Measurements from ENCODE around the gene PICK1. TPM values are rescaled to one million over a fixed set of nuclear protein-coding genes. Genes with fewer than 3 reads are reported as not detected.

Gene PICK1
- total and polyA plus RNA-seq, 2 of the 4 experiments (the other 2 are of a cell fraction) = 16.5 to 21.0 TPM

DNA sequence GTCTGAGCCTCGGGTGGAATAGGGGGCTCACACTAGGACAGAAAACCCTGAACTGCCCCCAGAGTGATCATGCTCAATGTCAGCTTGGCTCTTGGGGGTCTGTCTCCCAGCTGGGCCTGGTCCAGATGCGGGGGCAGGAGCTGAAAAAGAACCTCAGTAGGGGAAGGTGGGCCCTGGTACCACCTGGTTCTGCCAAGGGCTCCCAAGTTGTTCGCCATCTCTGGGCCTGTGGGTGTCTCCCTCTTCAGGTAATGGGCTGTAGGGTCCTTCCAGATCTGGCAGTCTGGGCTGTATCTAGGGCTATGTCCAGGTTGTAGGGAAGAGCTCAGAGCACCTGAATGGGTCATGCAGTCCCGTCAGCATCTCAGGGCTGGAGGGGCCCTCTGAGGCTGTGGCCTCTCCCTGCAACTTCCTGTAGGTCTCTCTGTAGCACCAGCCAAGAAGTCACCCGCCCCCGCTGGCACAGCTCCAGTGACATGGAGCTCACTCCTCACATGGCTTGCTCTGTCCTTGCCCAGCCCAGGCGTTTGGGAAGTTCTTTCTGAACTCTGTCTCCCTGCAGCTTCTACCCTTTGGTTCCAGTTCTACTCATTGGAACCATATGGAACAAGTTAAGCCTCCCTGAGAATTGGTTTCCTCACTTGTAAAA lies 39.8 kb upstream of the PICK1 start:
- no TSS peak for BruUV-seq (replicated peaks)
- no peak overlapping the region; the same call in 1 of the 2 replicates for H3K18ac ChIP-seq (ENCODE audit: low read depth, low read length)
- intact Hi-C loops (cut with micrococcal nuclease) = no loop called here
- H3K4me1 ChIP-seq (ENCODE audit: control insufficient read depth, insufficient read depth, low read length) = peaks cover 9% of the 10 kb centered on the region
- H3K79me1 ChIP-seq (ENCODE audit: low read depth in 1 of 2, low read length in 2 of 2) = no peaks in the 10 kb centered on the region
- TF ChIP-seq CTCF (conservative IDR thresholded peaks at IDR 0.05; ENCODE audit: low read depth, low read length) = no peak
- no peak for TF ChIP-seq CHD1 (IDR thresholded peaks at IDR 0.05; ENCODE audit: low read depth, low read length)
- TF ChIP-seq RFX5 (IDR thresholded peaks at IDR 0.05; ENCODE audit: low read depth, low read length) = no peak
- no peak for TF ChIP-seq RAD21 (IDR thresholded peaks at IDR 0.05; ENCODE audit: low read length)
- no peak for TF ChIP-seq POLR2A (IDR thresholded peaks at IDR 0.05; ENCODE audit: low read depth, low read length)
- TF ChIP-seq MAFK (IDR thresholded peaks at IDR 0.05; ENCODE audit: low read depth, low read length) = no peak
- no peak for TF ChIP-seq RCOR1 (IDR thresholded peaks at IDR 0.05; ENCODE audit: insufficient replicate concordance, low read length)
- no peak for TF ChIP-seq CEBPB (IDR thresholded peaks at IDR 0.05; ENCODE audit: low read depth, low read length)
- no peak overlapping the region for H3K9ac ChIP-seq (ENCODE audit: low read depth, low read length)
- POLR2A ChIA-PET (ENCODE audit: unreplicated experiment) = no interaction called here
- peak; percentile 59 for ATAC-seq (ENCODE audit: low read depth)
- H3K27me3 ChIP-seq (ENCODE audit: control insufficient read depth, insufficient read depth, low read length) = no peaks in the 10 kb centered on the region; the same call in 1 of the 2 replicates
- peak overlapping the region; percentile 27; the same call in 1 of the 2 replicates for H3K4ac ChIP-seq (ENCODE audit: low read depth, low read length)
- peak overlapping the region; percentile 45; the same call in 1 of the 2 replicates for H4K5ac ChIP-seq (ENCODE audit: low read depth, low read length)
- peak overlapping the region; percentile 52 for H2AK9ac ChIP-seq (replicated peaks; ENCODE audit: low read depth, low read length, poor library complexity)
- CTCF ChIA-PET = interaction anchor here (0.5 kb wide), 1 partner anchor 22 kb away, joined by 3 read pairs; no protein-coding TSS in a partner anchor
- DNase-seq = peak; percentile 52
- H3K27ac ChIP-seq (ENCODE audit: insufficient read depth, low read length) = no peak overlapping the region
- H4K20me1 ChIP-seq (ENCODE audit: insufficient read depth, low read length) = no peaks in the 10 kb centered on the region
- no peak overlapping the region for H3K4me3 ChIP-seq (ENCODE audit: insufficient read depth, low read depth, low read length)
- no peak overlapping the region for H2BK5ac ChIP-seq (ENCODE audit: low read depth, low read length, poor library complexity, severe bottlenecking)
- peak overlapping the region; percentile 45; the same call in 1 of the 2 replicates for H2AK5ac ChIP-seq (ENCODE audit: low read depth, low read length)
- 0 out of 2 replicates have a peak, but pooled peaks cover 5% of the 10 kb centered on the region for H3K9me1 ChIP-seq (ENCODE audit: insufficient read depth, low read length)
- WGBS, 2 experiments (ENCODE audit: extremely low coverage in 2 of 2, insufficient read length in 1 of 2) = 47% methylated on average over 5 of the region's 7 CpGs; no CpG with 5 or more reads in 1 of the 2 experiments
- H4K8ac ChIP-seq (ENCODE audit: low read depth in 2 of 2, low read length in 2 of 2) = peak overlapping the region; percentile 76 to 77; a peak in 3 of 4 replicates
- dilution Hi-C loops (cut with HindIII; ENCODE audit: low sequenced_read_pairs, unreplicated experiment) = no loop called here
- H3K9me3 ChIP-seq (ENCODE audit: control insufficient read depth, insufficient read depth, low read length) = no peaks in the 10 kb centered on the region
- peak overlapping the region; percentile 14; the same call in 1 of the 2 replicates for H2BK20ac ChIP-seq (ENCODE audit: low read depth, low read length)
- no peak overlapping the region for H3K4me2 ChIP-seq (ENCODE audit: low read depth, low read length)
- no peak overlapping the region for H3K56ac ChIP-seq (ENCODE audit: extremely low read depth, insufficient read depth, low read length)
- H4K91ac ChIP-seq (ENCODE audit: insufficient read depth, low read depth, low read length) = peak overlapping the region; percentile 59
- peak overlapping the region; percentile 53 for H2AFZ ChIP-seq (replicated peaks; ENCODE audit: low read length, poor library complexity)
- in situ Hi-C loops (cut with MboI; ENCODE audit: low sequenced_read_pairs) = no loop called here
- H2BK120ac ChIP-seq (ENCODE audit: low read depth, low read length) = no peak overlapping the region
- no peaks in the 10 kb centered on the region for H3K36me3 ChIP-seq (ENCODE audit: control insufficient read depth, insufficient read depth, low read length)
- no peak overlapping the region for H3K14ac ChIP-seq (replicated peaks; ENCODE audit: low read depth, low read length)
- no peak overlapping the region for H2BK15ac ChIP-seq (ENCODE audit: low read depth, low read length)
- no peak overlapping the region for H3K23ac ChIP-seq (ENCODE audit: low read depth, low read length)

Measured in IMR-90 (cell line).